K562 (cell line): ENCODE results near the gene HSPA5. TPM values are rescaled to one million over a fixed set of nuclear protein-coding genes. Genes with fewer than 3 reads are reported as not detected.

ENCODE experiments used
- ADNP ChIP-seq: fragments of 200-800 bp; sonication (Bioruptor generic); IDR thresholded peaks from 2 replicates; pipeline ENCODE4 v1.6.1; 2016; ENCODE audit warnings: missing genetic modification characterization, missing compliant biosample characterization
- CGGBP1 ChIP-seq: fragments of 250-450 bp; sonication (Bioruptor Pico); IDR thresholded peaks from 2 replicates; pipeline ENCODE4 v1.9.0; 2021; ENCODE audit warnings: mild to moderate bottlenecking
- CREB1 ChIP-seq, 2 experiments: sonication (generic) in 1 of 2; formaldehyde crosslinking in 1 of 2; IDR thresholded peaks; 2 replicates each; pipeline versions ENCODE4 v1.6.1 to v1.8.0; 2012 to 2022; ENCODE audit warnings: inconsistent platforms in 1 of 2, mild to moderate bottlenecking in 1 of 2, missing genetic modification reagents in 1 of 2, moderate library complexity in 1 of 2
- CTCF ChIP-seq, 3 experiments: IDR thresholded peaks in 2 of 3; conservative IDR thresholded peaks in 1 of 3; 2 replicates each; pipeline ENCODE4 v1.5.1; 2011 to 2012; ENCODE audit warnings: low read length in 3 of 3, mild to moderate bottlenecking in 3 of 3, control low read depth in 2 of 3, improper control_type of control experiment in 1 of 3, inconsistent platforms in 1 of 3, low read depth in 1 of 3, mixed read lengths in 1 of 3, moderate library complexity in 1 of 3; ENCODE audit not compliant: insufficient read depth in 2 of 3
- EGR1 ChIP-seq: fragments of 450-650 bp; conservative IDR thresholded peaks from 2 replicates; pipeline ENCODE4 v1.6.1; 2017; ENCODE audit warnings: mild to moderate bottlenecking
- FIP1L1 ChIP-seq: fragments of 200-400 bp; formaldehyde crosslinking; IDR thresholded peaks from 2 replicates; pipeline ENCODE4 v1.6.1; 2018; ENCODE audit warnings: mild to moderate bottlenecking, low read depth, low read length; ENCODE audit not compliant: poor library complexity, severe bottlenecking
- FUS ChIP-seq: fragments of 200-400 bp; formaldehyde crosslinking; optimal IDR thresholded peaks from 2 replicates; pipeline ENCODE3; 2017; ENCODE audit warnings: low read depth, low read length
- GABPA ChIP-seq: fragments of 200-800 bp; sonication (Bioruptor generic); conservative IDR thresholded peaks from 2 replicates; pipeline ENCODE4 v1.6.1; 2016; ENCODE audit warnings: low read depth, missing genetic modification characterization, missing compliant biosample characterization
- GATA2 ChIP-seq: sonication (generic); formaldehyde crosslinking; IDR thresholded peaks from 2 replicates; pipeline ENCODE4 v1.4.0; 2020; ENCODE audit warnings: mild to moderate bottlenecking, missing genetic modification reagents
- MAZ ChIP-seq, 2 experiments: fragments of 450-650 bp in 1 of 2; sonication (generic) in 1 of 2; formaldehyde crosslinking; IDR thresholded peaks in 1 of 2; conservative IDR thresholded peaks in 1 of 2; 2 replicates each; pipeline versions ENCODE4 v1.4.0 to v1.5.0; 2020; ENCODE audit warnings: mild to moderate bottlenecking in 1 of 2, missing genetic modification reagents in 1 of 2
- NRF1 ChIP-seq, 2 experiments: fragments of 450-650 bp; IDR thresholded peaks in 1 of 2; conservative IDR thresholded peaks in 1 of 2; 2 replicates each; pipeline ENCODE4 v1.6.1; 2014; ENCODE audit warnings: mild to moderate bottlenecking in 2 of 2
- POLR2H ChIP-seq: IDR thresholded peaks from 2 replicates; pipeline ENCODE4 v1.6.1; 2016; ENCODE audit warnings: missing genetic modification characterization, low read depth, mild to moderate bottlenecking, control low read depth, missing compliant biosample characterization, moderate library complexity
- RAD21 ChIP-seq, 2 experiments: fragments of 250-450 bp in 1 of 2; fragments of 450-650 bp in 1 of 2; sonication (Bioruptor Pico) in 1 of 2; formaldehyde crosslinking in 1 of 2; IDR thresholded peaks in 1 of 2; conservative IDR thresholded peaks in 1 of 2; 2 replicates each; pipeline versions ENCODE4 v1.4.0 to v1.8.0; 2020 to 2022; ENCODE audit warnings: mild to moderate bottlenecking in 2 of 2, moderate library complexity in 1 of 2
- SMAD1 ChIP-seq: fragments of 150-350 bp; IDR thresholded peaks from 2 replicates; pipeline ENCODE4 v1.6.1; 2014; ENCODE audit warnings: low read length, low read depth; ENCODE audit not compliant: partially characterized antibody
- SRSF3 ChIP-seq: fragments of 200-400 bp; formaldehyde crosslinking; IDR thresholded peaks from 2 replicates; pipeline ENCODE4 v1.6.1; 2016; ENCODE audit warnings: mild to moderate bottlenecking, low read length, moderate library complexity; ENCODE audit not compliant: insufficient read depth
- TAF9B ChIP-seq: fragments of 450-650 bp; IDR thresholded peaks from 2 replicates; pipeline ENCODE4 v1.6.1; 2018; ENCODE audit warnings: mild to moderate bottlenecking; ENCODE audit not compliant: partially characterized antibody
- XRCC5 ChIP-seq: fragments of 200-400 bp; formaldehyde crosslinking; IDR thresholded peaks from 2 replicates; pipeline ENCODE4 v1.6.1; 2017; ENCODE audit warnings: low read depth, mild to moderate bottlenecking, low read length
- ZMIZ1 ChIP-seq, 2 experiments: fragments of 150-350 bp in 1 of 2; IDR thresholded peaks; 2 replicates each; pipeline ENCODE4 v1.6.1; 2012 to 2016; ENCODE audit warnings: low read depth in 2 of 2, low read length in 2 of 2, mild to moderate bottlenecking in 1 of 2, moderate library complexity in 1 of 2
- ZNF121 ChIP-seq: sonication (generic); formaldehyde crosslinking; conservative IDR thresholded peaks from 2 replicates; pipeline ENCODE4 v1.8.0; 2022; ENCODE audit warnings: missing genetic modification reagents
- ZZZ3 ChIP-seq: fragments of 450-650 bp; IDR thresholded peaks from 2 replicates; pipeline ENCODE4 v1.6.1; 2016; ENCODE audit warnings: antibody characterized with exemption, mild to moderate bottlenecking, moderate library complexity
- polyA plus RNA-seq, 8 experiments: library from polyadenylated mRNA; depleted of rRNA in 4 of 8; stranded (reverse) in 5 of 8; unstranded in 3 of 8; fragments of >200 nt; fragmentation: Nextera tagmentation in 2 of 8; fragmentation: Illumina TruSeq in 1 of 8; extraction: Ambion mirVana in 2 of 8; extraction: Trizol in 1 of 8; gene quantifications; 2 replicates each; pipeline versions ENCODE4 v1.2.1 to v1.2.3, GENCODE V29; 2011 to 2014; ENCODE audit warnings: inconsistent platforms in 1 of 8, missing spikeins in 1 of 8
- total RNA-seq, 7 experiments: library from RNA; depleted of rRNA in 6 of 7; stranded (reverse); fragments of >200 nt in 6 of 7; fragmentation: Illumina TruSeq in 2 of 7; extraction: Trizol in 2 of 7; gene quantifications; 2 replicates each; pipeline versions ENCODE4 v1.2.1 to v1.2.3, GENCODE V29; 2011 to 2021; ENCODE audit warnings: low replicate concordance in 1 of 7

The HSPA5 gene
- total and polyA plus RNA-seq, 9 of the 15 experiments (the other 6 are each of a cell fraction or from before 2014, with no cell fraction given), result 48.0 to 265 (median 113) TPM

GRCh38 chr9:125189361-125190289 lies 51.5 kb downstream of the HSPA5 start, which contains the start of gene PPP6C (continued):
- TF ChIP-seq ZMIZ1 (IDR thresholded peaks at IDR 0.05; ENCODE audit: low read depth in 2 of 2, low read length in 2 of 2) (0 out of 4 replicates have a peak, but pooled peaks of 1 of the 2 experiments have one; percentile 51), EGR1 (peak; percentile 56), RAD21 (CRISPR knock-in tag; conservative IDR thresholded peaks at IDR 0.05 in 1 of 2, IDR thresholded peaks at IDR 0.05 in 1 of 2) (peak in 1 of 2 experiments; percentile 16; a peak in 1 of 4 replicates), FIP1L1 (peak; percentile 88), MAZ (CRISPR knock-in tag; conservative IDR thresholded peaks at IDR 0.05 in 1 of 2, IDR thresholded peaks at IDR 0.05 in 1 of 2) (peak; percentile 89 to 96), POLR2H (tag) (peak; percentile 38; the same call in 1 of the 2 replicates), SRSF3 (no peak), FUS (no peak), TAF9B (peak; percentile 54), GABPA (tag) (peak; percentile 96), ZNF121 (0 out of 2 replicates have a peak, but pooled peaks have one; percentile 13), CREB1 (IDR thresholded peaks at IDR 0.05) (peak; percentile 97), CREB1 (CRISPR knock-in tag; IDR thresholded peaks at IDR 0.05) (peak; percentile 98), ADNP (tag) (peak; percentile 99), XRCC5 (peak; percentile 82), NRF1 (conservative IDR thresholded peaks at IDR 0.05 in 1 of 2, IDR thresholded peaks at IDR 0.05 in 1 of 2) (peak; percentile 97), SMAD1 (peak; percentile 47), CGGBP1 (peak; percentile 95; the same call in 1 of the 2 replicates), GATA2 (CRISPR knock-in tag) (no peak), ZZZ3 (peak; percentile 26), CTCF (IDR thresholded peaks at IDR 0.05 in 2 of 3, conservative IDR thresholded peaks at IDR 0.05 in 1 of 3; ENCODE audit: insufficient read depth in 2 of 3, low read depth in 1 of 3, low read length in 3 of 3) (peak; percentile 78 to 91 (median 79))
